Globus pallidus (tissue), 1 donor: ENCODE results near the gene ATG7.
"Not testable (repeated sequence)": the region's sequence is repeated elsewhere in the genome, so short reads cannot be mapped to it uniquely, and the experiment has no call there.

ENCODE experiments used
- DNase-seq: peaks from one replicate; pipeline ENCODE4 v3.0.0-alpha.2; 2015; ENCODE audit warnings: low spot score

ATG7 gene

GRCh38 chr3:11251807-11252176 lies 20.4 kb upstream of the ATG7 start:
- DNase-seq, result no peak

DNA sequence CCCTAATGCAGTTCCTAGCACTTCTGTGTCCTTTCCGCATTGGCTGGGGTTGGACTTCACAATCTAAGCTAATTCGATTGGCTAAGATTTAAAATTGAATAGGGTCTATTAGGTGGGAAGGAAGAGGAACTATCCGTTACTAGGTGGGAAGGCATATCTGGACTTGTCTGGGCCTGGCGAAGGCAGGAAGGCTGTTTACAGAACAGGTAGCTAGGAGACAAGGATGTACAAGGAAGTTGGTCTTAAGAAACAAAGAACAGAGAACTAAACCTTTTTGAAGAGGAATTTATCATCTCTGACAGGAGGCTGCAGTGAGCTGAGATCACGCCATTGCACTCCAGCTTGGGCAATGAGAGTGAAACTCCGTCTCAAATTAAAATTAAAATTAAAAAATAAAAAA lies 17.3 kb upstream of the ATG7 start:
- no peak for DNase-seq

GRCh38 chr3:11255537-11255936 lies 16.7 kb upstream of the ATG7 start:
- DNase-seq, result not testable (repeated sequence)

- no peak for DNase-seq
These were observed 13.2 kb upstream of the ATG7 start for GRCh38 chr3:11258958-11259357.

DNA sequence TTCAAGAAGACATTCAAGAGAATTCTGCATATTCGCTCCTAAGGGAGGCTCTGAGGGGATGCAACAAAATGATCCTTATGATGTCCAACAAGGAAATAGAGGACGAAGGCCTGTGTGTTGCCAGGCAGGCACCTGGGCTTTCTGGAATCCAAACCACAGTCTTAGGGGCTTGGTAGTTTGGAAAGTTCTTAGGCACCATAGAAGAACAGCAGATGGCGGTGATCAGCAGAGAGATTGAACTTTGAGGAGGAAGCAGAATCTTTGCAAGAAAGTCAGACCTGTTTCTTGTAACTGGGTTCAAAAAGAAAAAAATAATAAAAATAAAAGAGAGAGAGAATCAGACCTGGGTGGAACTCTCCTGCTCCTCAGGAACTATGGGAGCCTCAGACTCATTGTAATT lies 11.7 kb upstream of the ATG7 start:
- DNase-seq, result no peak

GRCh38 chr3:11269007-11269406 lies 3.2 kb upstream of the ATG7 start:
- no peak for DNase-seq

DNA sequence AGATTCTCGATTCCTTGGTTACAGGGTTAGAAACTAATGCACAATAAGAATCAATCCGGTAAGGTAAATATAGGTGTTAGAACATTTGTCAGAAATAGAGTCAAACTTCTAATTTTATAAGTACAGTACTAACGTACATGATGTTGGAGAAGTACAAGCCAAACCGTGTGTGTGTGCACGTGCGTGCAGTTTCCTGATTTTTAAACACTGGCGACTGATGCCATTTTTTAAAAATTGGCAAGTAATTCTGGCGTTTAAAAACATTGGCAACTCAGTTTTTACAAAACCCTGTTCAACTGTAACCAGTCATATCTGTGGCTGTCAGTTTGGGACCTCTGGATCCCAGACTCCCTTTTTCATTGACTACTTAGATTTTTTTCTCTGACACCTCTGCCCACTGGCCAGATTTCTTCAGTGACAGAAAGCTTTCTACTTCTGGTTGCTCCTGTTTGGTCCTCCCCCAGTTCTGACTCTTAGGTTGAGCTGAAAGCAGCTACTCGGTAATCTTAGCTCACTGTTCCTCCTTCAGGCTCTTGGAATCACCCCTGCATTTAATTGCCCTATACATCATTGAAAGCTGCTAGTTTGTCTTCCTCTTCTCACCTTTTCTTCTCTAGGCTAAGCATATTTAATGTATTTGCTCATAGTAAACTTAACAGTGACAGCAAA lies 843 bp downstream of the ATG7 start:
- DNase-seq, result no peak

DNA sequence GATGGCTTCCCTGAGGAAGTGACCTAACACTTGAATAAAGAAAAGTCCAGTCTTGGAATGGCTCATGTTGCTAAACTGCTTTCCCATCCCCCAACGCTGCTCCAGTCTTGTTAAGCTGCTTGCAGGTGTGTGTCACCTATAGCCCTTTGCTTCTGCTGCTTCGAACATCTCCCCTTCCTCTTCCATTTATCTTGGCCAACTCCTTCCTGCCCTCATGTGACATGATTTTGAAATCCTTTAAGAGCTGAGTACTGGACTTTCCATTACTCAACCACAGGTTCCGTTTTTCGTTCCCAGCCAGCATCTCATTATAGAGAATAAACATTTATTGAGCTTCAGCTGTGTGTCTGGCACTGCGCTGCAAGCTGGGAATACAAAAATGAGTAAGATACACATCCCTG lies 1.7 kb downstream of the ATG7 start:
- peak; percentile 50 for DNase-seq

GRCh38 chr3:11274566-11275142 lies 2.5 kb downstream of the ATG7 start:
- no peak for DNase-seq

GRCh38 chr3:11275926-11276325 lies 3.7 kb downstream of the ATG7 start:
- no peak for DNase-seq

- no peak for DNase-seq
These were observed 4.7 kb downstream of the ATG7 start for GRCh38 chr3:11276901-11277300.

GRCh38 chr3:11282250-11283138 lies 10.3 kb downstream of the ATG7 start:
- peak; percentile 93 for DNase-seq

- DNase-seq, result no peak
These were observed 10.9 kb downstream of the ATG7 start for GRCh38 chr3:11283139-11283475.

DNA sequence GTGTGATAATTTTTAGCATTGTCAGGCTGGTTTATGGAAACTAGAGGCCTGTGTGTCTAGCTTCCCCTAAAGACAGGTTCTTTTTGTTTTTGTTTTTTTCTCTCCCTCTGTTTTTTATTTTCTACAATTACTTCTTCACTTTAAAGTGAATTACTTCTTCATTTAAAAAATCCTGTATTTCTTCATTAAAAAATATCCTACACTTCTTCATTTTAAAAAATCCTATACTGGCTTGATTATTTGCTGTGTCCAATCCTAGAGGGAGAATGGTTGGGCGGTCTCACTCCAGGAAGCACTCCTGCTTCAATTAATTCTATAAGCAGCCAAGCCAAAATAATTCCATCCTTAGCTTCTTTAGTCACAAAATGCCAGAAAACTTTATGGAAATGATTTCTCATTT lies 11.8 kb downstream of the ATG7 start:
- DNase-seq, result no peak

DNA sequence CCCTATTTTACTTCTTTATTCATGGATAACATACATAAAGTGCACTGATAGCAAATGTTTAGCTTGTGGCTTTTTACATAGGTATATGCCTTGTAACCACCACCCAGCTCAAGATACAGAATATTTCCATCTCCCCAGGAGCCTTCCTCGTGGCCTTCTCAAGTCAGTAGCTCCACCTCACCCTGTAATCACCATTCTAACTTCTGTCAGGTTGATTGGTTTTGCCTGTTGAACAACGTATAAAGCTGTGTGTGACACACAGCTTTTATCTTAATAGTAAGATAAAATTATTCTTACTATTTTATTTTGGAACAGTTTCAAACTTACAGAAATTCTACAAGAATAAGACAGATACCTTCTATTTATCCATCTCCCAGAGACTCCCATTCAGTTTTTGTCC lies 13.3 kb downstream of the ATG7 start:
- no peak for DNase-seq

GRCh38 chr3:11287404-11287803 lies 15.2 kb downstream of the ATG7 start:
- DNase-seq, result no peak

GRCh38 chr3:11288021-11288491 lies 15.9 kb downstream of the ATG7 start:
- DNase-seq, result no peak

DNA sequence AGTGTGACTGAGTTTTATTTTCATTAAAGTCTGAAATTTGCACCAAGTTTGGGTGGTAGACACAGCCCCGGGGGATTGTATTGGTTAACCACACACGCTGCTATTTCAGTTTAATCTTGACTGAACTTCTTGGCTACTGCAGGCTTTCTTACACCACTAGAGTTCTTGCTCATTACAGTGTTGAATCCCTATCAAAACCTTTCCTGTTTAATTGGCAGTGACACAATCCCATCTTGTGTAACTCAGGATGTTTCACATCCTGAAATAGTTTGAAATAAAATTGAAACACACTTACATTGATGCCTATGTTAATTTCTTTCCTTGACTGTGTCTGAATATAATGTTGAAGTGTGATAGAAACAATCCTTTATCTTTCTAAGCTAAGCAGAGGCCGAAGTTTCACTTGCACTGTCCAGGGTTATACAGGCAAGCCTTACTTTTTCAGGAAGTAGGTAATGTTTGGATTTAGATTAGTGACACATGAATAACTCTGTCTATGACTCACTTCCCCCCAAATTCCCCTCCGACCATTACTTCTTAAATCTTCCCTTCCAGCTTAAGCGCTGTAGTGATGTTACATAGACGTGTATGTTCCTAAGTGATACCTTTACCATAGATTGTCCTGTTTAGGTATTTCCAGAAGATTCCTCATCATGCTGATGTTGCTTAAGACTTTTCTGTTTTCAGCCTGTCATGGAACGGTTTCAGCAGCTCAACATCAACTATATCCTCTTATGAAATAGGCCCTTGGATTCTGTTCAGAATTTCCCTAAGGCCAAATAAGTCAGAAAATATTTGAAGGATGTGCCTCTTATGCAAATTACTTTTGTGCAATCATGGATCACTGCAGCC lies 16.8 kb downstream of the ATG7 start:
- no peak for DNase-seq

DNA sequence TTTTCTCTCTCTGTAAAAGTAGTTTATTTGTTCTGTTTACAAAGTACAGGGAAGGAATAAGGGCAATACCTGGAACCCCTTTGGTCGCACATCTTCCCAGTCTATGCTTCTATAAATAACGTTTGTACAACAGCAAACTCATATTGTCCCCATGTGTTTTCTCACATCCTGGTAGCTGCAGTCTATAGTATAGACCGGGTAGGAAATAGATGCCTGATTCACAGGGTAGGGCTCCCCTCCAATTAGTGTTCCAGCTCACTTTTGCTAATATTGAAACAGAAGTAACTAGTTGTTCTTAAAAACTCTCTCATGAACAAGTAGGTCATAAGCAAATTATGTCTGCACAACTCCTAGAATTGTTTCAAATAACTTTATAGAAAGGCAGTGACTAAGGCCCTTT lies 17.7 kb downstream of the ATG7 start:
- no peak for DNase-seq

DNA sequence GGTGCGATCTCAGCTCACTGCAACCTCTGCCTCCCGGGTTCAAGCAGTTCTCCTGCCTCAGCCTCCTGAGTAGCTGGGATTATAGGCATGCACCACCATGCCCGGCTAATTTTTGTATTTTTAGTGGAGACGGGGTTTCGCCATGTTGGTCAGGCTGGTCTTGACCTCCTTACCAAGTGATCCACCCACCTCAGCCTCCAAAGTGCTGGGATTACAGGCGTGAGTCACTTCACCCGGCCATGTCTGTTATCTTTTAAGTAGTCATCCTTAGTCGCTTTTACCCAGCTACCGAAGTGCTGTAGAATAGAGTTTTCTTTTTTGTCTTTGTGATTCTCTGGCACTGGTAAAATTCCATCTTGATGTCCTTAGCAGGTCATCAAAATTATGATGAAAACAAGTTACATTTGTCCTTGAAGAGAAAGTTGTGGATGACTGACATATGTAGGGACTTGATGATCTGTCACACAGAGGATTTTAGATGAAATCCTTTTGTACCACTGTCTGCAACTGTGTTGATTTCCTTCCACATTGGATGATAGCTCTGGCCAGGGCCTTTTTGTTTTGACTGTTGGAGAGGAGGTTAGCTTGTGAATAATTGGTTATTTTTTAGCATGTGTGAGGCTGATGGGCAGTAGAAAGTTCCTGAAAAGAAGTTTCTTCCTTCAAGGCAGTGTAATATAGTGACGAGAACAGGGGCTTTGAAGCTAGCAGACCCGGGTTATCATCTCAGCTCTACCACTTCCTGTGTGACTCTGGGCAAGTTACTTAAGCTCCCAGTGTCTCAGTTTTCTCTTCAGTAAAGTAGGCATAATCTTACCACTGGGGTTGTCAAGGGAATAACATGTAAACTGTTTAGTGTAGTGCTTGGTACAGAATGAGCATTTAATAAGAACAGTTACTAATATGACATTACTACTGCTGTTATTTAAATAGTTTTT lies 18.8 kb downstream of the ATG7 start:
- DNase-seq, result no peak

DNA sequence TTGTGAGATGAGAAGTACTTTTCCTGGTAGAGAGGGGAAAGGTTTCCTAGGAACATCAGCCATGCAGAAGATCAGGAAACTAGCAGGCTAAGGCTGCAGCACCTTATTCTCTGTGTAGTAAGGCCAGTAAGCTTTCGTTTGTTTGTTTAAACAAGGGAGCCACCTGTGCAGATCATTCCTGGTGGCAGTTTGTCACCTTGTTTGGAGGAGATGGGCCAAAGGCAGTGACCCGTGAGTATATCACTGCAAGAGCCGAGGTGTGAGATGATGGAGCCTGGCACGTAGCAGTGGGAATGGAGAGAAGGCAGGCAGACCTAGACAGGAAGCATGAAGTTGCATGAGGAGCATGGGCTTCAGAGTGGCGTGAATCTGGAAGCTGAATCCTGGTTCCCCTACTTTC lies 19.6 kb downstream of the ATG7 start:
- DNase-seq, result no peak
